NT2/D1 (cell line): ENCODE results near the gene ACOXL.

Source experiments
- YY1 ChIP-seq: IDR thresholded peaks from 2 replicates; pipeline ENCODE4 v1.6.1; 2011; ENCODE audit not compliant: insufficient read length, insufficient read depth
- ZNF274 ChIP-seq: IDR thresholded peaks from 2 replicates; pipeline ENCODE4 v1.6.1; 2011; ENCODE audit warnings: mild to moderate bottlenecking, low read depth, low read length

- TF ChIP-seq YY1, result no peak
- TF ChIP-seq ZNF274, result no peak
These were observed 57.3 kb downstream of the ACOXL start for GRCh38 chr2:110789706-110790105.
